Inflammatory macrophage treated with lipopolysaccharide for 4 hours (primary cell): ENCODE data around the gene SART3.
"Not testable (repeated sequence)": the region's sequence is repeated elsewhere in the genome, so short reads cannot be mapped to it uniquely, and the experiment has no call there.

Experiments used
- DNase-seq: peaks from one replicate; pipeline ENCODE4 v3.0.0-alpha.2; 2020

SART3 gene

DNA sequence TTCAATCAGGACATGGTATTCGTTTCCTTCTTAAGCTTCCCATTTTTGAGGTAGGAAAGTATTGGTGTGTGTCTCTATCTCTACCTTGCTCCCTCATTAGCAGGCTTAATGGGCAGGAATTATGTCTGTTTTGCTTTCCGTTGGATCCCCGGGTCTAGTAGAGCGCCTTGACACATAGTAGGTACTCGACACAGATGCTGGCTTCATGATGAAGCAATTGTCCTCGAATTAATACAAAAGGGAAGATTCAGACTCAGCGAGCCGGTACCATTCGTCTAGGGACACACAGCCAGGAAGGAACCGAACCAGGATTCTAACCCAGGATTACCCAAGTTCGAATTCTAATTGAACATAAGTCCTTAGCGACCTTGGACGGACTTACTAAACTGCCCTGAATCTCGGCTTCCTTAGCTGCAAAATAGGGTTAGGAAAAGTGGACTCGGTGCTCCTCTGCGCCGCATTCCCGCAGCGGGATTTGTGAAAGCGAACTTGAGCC is 927 bp upstream of the SART3 start:
- peak; percentile 4 for DNase-seq

- DNase-seq, result peak; percentile 53
Observed at GRCh38 chr12:108560321-108560721, 652 bp downstream of the SART3 start.

DNA sequence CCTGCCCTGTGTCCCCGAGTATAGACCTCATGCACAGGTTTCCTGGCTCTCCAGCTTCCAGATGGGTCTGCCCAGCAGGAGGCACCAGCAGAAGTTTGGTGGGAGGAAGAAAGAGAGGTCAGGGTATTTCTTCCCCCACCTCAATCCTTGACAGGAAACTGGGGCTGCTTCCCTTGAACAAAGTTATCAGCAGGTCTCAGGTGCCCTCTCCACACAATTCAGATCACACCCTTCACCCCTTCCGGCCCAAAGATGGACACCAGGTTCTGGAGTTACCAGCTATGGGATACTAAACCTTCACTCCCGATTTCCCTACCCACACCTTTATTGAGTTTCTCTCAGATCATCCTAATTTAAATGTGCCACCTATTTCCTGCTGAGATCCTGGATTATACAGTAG is 1.2 kb downstream of the SART3 start:
- DNase-seq, result no peak

DNA sequence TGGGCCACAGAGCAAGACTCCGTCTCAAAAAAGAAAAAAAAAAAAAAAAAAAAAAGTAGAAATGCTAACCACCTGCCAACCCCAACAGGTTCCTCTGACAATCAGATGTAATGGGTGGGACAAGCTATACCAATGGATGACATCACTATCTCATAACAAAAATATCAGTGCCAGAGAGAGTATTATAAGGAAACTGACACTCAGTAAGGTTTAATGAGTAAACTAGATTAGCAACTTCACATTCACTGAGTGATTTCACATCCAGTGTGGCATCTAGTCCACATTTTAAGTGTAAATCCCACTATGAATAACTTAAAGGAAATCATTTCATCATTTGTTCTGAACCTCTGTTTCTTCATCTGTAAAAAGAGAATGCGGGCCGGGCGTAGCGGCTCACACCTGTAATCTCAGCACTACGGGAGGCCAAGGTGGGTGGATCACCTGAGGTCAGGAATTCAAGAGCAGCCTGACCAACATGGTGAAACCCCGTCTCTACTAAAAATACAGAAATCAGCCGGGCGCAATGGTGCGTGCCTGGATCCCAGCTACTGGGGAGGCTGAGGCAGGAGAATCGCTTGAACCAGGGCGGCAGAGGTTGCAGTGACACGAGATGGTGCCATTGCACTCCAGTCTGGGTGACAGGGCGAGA is 1.8 kb downstream of the SART3 start:
- no peak for DNase-seq

DNA sequence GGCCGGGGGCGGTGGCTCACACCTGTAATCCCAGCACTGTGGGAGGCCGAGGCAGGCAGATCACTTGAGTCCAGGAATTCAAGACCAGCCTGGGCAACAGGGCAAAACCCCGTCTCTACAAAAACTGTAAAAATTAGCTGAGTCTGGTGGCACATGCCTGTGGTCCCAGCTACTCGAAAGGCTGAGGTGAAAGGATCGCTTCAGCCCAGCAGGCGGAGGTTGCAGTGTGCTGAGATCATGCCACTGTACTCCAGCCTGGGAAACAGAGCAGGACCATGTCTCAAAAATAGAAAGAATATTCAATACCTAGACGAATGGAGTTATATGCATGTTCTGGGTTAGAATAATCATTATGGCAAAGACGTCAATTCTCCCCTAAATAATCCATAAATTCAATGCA is 5.6 kb downstream of the SART3 start:
- not testable (repeated sequence) for DNase-seq

- DNase-seq, result no peak
Observed at GRCh38 chr12:108553799-108554198, 7.2 kb downstream of the SART3 start.

GRCh38 chr12:108551535-108551934 is 9.4 kb downstream of the SART3 start:
- peak; percentile 43 for DNase-seq

GRCh38 chr12:108548954-108549521 is 11.9 kb downstream of the SART3 start:
- DNase-seq, result no peak

GRCh38 chr12:108547686-108548085 is 13.3 kb downstream of the SART3 start:
- peak; percentile 80 for DNase-seq

- DNase-seq, result no peak
Observed at GRCh38 chr12:108543652-108544051, 17.3 kb downstream of the SART3 start.

DNA sequence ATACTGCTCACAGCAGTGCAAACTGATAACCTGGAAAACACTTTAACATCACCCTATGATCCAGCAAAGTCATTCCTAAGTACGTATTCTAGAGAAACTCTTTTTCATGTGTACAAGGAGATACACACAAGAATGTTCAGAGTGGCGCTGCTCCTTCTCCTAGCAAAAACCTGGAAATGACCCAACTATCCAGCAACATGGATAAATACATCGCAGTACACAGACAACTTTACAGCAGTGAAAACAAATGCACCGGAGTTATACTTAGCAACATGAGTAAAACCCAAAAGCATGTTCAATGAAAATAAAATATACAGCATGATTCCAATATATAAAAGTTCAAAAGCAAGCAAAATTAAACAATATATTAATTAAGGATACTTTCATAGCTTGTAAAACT is 18.7 kb downstream of the SART3 start:
- no peak for DNase-seq

DNA sequence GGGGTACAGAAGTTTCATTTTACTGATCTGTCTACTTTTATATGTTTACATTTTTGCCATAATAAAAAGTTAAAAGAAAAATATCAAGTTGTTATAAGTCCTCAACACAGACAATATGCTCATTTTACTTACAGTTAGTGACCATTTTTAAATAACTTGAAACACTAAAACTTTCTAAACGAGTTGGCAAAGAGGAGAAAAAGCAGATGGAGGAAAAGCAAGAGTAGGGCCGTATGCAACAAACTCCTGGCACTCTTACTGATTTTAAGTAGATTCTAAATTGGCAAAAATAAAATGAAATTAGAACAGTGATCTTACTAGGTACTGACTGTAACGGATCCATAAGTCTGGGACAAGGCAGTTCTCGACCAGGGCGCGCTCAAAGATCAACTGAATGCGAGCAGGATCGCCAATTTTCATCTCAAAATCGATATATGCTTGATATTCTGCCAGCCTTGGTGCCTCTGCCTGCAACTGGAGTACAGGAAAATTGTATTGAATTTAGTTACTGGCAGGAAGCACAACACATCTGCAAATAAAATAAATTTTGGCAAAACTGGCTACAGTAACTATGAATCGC is 22.3 kb downstream of the SART3 start:
- DNase-seq, result no peak

DNA sequence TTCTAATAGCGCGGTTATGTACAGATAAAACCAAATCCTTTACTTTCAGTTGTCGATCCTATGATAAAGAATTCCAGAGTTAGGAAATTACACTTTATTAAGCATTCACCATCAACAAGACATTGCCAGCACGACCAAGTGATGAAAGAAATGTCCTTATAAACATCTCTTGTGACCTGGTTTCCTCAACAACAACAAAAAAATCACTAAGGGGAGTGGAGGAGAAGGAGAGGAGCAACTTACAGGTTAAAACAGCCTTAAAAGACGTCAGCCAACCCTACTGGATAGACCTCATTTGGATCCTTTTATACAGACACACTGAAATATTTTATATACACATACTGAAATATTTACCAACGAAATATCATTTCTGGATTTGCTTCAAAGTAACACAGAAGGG is 22.8 kb downstream of the SART3 start:
- DNase-seq, result no peak

DNA sequence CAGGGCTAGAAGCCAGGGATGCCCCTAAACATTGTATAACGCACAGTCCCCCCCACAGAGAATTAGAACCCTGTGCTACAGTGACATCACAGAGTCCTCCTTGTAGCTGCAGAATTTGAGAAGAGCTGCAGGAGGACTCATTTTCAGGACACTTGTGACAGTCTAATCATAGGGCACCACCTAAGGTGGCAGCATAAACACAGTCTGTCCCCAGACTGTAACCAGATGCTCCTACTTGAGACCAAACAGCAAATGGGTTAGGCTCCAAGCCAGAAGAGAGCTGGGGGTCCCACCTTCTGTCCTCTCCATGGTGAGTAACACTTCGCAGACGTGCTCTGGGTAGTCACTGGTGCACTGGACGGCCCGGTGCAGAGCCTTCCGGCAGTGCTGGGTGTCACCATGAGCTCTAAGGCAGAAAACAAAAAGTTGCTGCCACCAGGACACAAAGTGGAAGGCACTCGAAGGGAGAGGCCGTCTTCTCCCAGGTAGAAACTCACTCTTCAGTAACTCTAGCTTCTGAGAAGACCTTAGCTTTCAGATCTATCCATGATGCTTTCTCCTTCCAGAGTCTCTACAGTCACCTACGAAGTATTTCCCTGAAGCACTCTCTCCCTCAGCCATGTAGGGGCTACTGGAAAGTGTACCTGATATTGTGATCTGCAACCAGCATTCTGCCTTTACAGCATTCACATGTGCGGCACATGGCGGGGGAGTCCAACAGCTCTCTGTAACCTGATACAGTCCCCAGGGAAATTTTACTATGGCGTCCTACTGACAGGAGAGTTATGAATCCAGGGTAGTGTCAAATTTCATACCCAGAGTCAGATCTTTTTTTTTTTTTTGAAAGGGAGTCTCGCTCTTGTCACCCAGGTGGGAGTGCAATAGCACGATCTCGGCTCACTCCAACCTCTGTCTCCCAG is 28.8 kb downstream of the SART3 start:
- DNase-seq, result no peak

GRCh38 chr12:108530161-108530560 is 30.8 kb downstream of the SART3 start:
- peak; percentile 20 for DNase-seq

DNA sequence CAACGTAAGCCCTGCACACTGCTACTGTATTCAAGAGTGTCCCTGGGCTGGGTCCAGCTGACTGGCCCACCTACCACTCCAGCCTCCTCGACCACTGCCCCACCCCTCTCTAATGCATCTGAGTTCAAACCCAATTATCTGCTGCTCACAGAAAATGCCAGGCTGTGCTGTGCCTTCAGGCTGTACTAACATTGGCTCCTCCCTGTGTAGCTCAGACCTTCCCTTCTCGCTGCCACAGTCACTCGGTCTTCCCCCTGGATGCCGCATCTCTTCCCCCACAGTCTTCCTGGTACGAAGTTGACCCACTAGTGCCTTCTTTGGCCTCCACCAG is 33.8 kb downstream of the SART3 start:
- no peak for DNase-seq

- DNase-seq, result no peak
Observed at GRCh38 chr12:108526482-108527165, 34.3 kb downstream of the SART3 start.

GRCh38 chr12:108525681-108526080 is 35.3 kb downstream of the SART3 start:
- DNase-seq, result no peak

- no peak for DNase-seq
Observed at GRCh38 chr12:108523365-108523764, 37.6 kb downstream of the SART3 start.

DNA sequence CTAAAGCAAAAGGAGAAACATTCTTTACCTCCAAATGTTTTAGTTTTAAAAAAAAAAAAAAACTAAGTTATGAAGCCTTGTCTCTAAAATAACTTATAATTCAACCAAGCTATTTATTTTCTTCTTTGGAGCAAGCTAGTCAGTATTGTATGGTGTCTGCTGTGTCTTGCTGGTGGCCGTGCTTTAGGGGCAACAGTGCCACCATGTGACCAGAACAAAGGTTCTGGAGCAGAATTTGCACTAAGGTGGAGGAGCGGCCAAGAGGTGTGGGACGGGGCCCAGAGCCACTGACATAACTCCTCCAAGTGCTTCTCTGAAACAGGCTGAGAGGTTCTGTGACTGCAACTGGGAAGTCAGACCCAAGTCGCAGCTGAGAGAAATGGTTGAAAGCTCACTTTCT is 41.4 kb downstream of the SART3 start:
- no peak for DNase-seq

- no peak for DNase-seq
Observed at GRCh38 chr12:108518716-108519496, 42.1 kb downstream of the SART3 start.

DNA sequence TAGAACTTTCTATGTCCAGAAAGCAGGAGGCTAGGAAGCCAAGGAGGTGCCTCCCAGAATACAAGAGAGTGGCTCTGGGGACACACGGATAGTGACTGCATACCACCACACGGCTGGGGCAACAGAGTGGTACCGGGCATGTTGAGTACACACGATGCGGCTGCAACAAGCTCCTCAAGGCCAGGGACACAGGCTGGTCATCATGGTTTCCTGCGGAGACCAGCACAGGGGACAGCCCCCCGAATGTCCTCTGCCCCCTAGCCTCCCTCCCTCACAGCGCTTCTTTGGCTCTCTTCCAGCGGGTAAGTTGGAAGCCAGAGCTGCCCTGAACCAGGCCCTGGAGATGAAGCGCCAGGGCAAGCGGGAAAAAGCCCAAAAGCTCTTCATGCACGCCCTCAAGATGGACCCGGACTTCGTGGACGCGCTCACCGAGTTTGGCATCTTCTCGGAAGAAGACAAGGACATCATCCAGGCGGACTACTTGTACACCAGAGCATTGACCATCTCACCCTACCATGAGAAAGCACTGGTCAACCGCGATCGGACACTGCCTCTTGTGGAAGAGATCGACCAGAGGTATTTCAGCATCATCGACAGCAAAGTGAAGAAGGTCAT is 42.8 kb downstream of the SART3 start:
- DNase-seq, result no peak
